ENCODE data around the gene MVK.
"Not testable (repeated sequence)": the region's sequence is repeated elsewhere in the genome, so short reads cannot be mapped to it uniquely, and the experiment has no call there.

The MVK gene

DNA sequence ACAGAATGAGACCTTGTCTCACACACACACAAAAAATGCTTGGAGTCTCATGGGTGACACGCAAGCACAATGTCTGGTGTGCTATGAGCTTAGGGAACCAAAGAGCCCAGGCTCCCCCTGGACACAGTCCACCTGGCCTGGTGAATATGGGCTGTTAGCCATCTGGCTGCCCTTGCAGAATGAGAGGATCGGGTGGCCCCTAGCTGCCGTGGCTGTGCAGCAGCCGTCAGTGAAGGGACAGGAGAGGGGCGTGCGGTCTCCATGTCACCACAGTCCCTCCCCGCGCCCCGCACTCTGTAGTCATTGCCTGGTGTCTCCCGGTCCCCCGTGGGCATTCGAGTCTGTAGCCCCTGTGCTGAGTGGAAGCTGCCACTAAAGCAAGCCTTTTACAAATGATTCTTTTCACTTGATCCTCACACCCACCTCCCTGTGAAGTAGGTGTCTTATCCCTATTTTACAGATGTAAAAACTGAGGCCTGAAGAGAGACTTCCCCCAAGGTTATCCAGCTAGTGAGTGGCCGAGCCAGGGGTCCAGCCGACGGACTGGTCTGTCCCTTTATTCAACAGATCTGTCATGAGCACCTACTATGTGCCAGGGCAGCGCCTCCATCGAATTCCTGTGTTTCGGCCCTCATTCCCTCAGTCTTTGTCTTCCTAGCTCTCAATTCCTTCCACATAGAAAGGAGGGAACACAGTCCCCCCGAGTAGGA lies 18.8 kb downstream of the MVK start:
- no peak for DNase-seq

DNA sequence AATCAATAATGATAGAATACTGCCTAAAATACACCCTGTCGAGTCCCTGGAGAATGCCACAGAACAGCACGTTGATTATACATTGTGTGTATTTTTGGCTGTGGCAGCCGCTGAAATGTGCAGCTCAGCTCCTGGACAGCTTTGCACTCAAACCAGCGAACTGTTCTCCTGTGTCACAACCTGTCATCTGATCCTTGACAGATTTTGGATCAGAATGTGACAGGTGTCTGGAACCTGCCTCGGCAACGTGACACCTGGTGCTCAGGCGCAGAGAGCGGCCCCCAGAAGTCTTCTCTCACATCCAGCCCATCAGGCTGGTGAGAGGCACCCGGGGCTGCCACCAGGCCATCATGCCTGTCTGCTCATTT lies 19.3 kb downstream of the MVK start:
- DNase-seq: no peak

- no peak for DNase-seq
Observed at GRCh38 chr12:109594556-109595317, 21.1 kb downstream of the MVK start.

GRCh38 chr12:109595321-109595902 lies 21.8 kb downstream of the MVK start:
- DNase-seq: no peak

- DNase-seq: no peak
Observed at GRCh38 chr12:109596418-109597244, 23.0 kb downstream of the MVK start.

DNA sequence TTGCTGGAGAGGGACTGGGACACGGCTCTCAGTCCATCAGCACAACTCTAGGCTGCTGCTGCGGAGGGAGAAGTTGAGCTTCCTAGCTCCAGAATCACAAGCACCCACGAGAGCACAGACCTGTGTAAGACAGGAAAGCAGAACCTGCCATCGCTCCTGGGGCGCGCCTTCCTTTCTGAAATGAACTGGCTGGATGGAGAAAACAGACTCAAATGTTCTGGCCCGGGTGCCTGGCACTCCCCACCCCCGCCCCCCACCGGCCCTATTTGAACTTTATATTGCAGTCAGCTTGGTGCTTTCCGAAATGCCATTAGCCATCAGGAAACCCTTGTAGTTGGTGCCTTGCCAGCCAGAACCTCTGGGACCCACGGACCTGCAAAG lies 23.8 kb downstream of the MVK start:
- DNase-seq: no peak

DNA sequence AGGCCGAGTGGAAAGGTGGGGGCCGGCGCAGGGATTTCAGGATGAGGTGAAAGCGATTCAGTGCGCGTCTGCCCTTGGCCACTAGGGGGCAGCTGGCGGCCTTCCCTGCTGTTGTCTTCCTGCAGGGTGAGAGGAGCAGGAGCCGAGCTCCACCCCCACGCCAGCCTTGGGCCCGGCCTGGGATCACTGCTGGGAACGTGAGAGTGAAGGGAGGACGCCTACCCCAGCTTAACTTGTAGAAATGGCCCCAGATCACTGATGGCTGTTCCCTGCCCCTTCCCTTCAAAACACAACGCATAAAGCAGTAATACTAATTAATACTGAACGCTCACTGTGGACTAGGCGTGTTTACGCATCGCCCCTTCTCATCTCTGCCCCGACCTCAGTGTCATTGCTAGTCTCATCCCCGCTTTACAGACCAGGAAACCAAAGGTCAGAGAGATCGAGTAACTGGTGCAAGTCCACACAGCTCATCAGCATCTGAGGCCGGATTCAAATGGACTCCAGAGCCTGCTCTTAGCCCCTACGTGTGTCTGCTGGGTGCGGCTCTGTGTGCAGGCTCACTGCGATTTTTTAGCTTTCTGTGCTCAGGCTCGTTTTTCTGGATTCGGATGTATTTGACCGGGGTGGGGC lies 24.3 kb downstream of the MVK start:
- peak; percentile 73 for DNase-seq

GRCh38 chr12:109598428-109598854 lies 24.8 kb downstream of the MVK start:
- DNase-seq: no peak

- no peak for DNase-seq
Observed at GRCh38 chr12:109599087-109599486, 25.5 kb downstream of the MVK start.

DNA sequence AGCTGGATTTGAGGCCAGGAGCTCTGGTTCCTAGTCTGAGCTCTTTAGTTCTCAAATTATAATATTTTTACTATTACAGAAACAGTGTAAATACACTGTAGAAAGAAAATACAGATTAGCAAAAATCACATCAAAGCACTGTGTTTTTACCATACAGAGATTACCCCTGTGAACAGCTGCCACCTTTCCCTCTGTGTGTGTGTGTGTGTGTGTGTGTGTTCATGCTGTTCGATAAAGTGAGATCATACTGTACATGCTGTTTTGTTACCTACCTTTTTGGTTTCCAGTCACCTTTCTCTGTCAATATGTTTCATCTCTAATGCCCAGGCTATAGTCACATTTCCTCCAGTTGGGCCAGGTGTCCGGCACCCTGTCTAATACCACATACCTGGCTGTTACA lies 26.9 kb downstream of the MVK start:
- no peak for DNase-seq

- no peak for DNase-seq
Observed at GRCh38 chr12:109600995-109601394, 27.4 kb downstream of the MVK start.

DNA sequence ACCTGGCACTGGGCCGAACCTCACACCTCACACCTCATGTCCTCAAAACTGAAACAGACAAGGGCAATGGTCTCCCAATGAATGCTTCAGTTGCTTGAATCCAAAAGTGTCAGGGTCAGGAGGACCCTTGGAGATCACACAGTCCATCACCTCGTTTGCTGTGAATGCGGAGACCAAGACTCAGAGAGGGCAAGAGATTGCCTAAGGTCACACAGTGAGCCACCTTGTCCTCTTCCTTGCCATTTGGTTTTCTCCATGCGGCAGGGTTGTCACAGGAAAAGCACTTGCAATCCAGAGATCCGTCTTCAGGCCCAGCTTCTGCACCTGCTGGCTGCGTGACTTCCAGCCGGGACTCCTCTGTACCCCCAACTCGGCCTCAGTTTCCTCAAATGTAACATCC lies 28.0 kb downstream of the MVK start:
- DNase-seq: no peak

DNA sequence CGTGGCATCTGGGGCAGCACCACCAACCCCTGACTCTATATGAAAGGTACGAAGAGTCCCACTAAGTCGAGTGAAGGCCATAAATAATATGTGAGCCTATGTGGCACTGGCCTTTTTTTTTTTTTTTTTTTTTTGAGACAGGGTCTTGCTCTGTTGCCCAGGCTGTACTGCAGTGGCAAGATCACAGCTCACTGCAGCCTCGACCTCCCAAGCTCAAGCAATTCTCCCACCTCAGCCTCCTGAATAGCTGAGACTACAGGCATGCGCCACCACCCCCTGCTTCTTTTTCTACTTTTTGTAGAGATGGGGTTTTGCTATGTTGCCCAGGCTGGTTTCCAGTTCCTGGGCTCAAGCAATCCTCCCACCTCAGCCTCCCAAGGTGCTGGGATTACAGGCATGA lies 28.5 kb downstream of the MVK start:
- not testable (repeated sequence) for DNase-seq

GRCh38 chr12:109604132-109604585 lies 30.6 kb downstream of the MVK start:
- no peak for DNase-seq

- no peak for DNase-seq
Observed at GRCh38 chr12:109605016-109605415, 31.4 kb downstream of the MVK start.

DNA sequence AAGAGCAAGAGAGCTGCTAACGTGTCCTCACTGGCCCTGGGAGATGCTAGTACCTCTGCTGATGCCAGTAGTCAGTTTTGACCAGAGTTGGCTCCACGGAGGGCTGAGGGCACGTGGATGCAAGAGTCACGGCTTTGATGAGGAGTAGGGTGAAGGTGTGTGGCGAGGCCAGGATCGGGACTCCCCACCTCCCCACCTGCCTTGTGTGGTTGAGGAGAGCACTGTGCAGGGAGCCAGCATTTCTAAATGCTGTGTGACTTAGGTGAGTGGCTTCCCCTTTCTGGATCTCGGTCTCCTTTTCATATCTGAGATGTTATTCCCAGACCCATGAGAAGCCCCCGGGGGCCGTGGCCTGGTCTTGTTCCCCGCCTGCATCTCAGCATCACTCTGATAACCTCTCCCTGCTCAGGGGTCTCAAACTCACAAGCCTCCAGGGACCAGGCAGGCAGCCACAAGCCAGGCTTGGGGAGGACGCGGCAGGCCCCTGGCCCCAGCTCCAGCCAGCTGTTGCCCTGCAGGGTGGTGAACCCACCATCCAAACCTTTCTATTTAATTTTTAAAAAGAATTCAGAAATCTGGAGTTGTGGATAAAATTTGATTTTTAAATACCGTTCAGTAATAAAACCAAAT lies 32.1 kb downstream of the MVK start:
- no peak for DNase-seq

DNA sequence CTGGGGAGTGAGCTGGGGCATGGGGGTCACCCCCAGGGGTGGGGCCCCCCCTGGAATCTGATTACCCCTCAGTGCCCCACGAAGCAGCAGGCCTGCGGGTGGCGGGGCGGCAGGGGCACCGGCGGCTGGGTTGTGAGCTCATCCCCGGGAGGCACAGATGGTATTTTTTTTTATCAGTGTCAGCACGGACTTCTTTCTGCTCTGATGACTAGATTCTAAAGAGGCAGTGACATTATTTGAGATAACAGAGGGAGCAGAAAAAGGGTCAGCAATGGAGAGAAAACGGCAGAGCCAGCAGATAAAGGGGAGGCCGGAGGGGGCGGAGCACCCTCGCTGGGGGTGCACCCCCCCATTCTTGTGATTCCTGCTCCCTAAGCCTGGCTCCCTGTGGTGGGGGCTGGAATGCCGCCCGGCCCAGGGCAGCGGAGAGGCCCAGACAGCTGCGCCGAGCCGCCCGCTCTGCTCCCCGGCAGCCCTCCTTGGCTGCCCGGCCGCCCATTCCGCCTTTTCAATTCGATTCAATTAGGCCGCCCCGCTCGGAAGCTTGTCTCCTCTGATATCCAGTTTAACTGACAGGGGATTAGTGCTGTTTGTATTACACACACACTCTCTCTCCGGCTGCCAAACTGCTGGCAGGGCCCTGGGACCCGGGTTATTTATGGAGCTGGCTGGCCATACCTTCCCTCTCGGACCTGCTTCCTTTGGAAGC lies 32.9 kb downstream of the MVK start:
- no peak for DNase-seq

DNA sequence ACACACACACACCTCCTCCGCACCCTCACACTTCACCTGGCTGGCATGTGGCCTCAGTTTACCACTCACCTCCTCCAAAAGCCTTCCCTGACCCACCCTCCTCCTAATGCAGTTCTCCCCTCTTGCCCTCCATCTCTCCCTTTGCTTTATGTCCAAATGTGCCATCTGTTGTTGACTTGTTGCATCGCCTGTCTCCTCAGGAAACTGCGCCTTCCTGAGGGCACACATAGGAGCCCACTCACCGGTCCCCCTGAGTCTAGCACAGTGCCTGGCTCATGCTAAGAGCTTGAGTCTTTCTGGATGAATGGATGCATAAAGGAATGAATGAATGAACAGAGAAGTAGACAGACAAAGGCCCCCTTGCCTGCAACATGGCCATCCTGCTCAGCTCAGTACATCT lies 34.0 kb downstream of the MVK start:
- no peak for DNase-seq

DNA sequence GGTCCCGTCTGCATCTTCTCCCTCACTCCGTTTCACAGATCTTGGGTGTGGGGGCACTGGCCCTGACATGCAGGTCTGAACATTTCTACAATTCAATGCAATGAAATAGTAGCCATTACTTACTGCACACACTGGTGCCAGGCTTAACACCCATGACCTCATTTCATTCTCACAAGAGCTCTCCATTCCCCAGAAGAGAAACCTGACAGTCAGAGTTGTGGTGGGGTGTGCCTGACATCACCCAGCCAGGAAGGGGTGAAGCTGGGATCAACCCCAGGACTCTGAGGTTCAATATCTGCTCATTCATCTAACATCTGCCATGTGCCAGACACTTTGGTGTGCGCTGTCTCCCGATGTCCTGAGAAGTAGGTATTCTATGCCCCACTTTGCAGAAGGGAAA lies 34.7 kb downstream of the MVK start:
- DNase-seq: no peak

- no peak for DNase-seq
Observed at GRCh38 chr12:109608793-109609192, 35.2 kb downstream of the MVK start.

DNA sequence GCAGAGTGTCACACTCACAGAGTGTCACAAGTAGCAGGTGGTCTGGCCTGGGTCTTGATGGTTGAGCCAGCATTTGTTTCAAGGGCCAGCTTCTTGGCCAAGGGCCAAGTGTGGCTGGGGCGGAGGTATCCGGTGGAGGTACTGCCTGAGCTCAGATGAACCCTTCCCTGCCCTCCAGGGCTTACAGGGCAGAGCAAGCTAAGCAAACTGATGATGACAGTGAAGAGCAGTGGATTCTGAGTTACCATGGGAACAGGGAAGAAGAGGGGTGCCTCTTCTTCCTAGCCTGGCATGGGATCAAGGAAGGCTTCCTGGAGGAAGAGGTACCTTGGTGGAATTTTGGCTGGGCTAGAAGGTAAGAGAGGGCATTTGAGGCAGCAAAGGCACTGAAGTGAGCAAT lies 35.7 kb downstream of the MVK start:
- no peak for DNase-seq

DNA sequence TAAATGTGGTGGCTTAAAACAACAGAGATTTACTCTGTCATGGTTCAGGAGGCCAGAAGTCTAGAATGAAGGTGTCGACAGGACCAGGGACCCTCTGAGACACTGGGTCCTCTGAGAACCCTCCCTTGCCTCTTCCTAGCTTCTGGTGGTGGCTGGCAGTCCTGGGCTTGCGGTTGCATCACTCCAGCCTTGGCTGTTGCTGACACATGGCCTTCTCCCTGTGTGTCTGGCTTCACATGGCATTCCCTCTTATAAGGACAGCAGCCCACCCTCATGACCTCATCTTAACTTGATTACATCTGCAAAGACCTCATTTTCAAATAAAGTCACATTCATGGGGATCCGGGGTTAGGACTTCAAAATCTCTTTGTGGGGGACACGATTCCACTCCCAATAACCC lies 36.9 kb downstream of the MVK start:
- DNase-seq: no peak
